HEK293 (cell line): Measurements from ENCODE around the gene ADRA2C.
A peak's percentile ranks its signal among the peaks of the same experiment; 100 is the strongest.

ENCODE experiments used
- CTCF ChIA-PET: fragments of 350-600 bp; formaldehyde crosslinking; extraction: SDS; loops from one replicate; lab custom pipeline; 2021; ENCODE audit warnings: antibody characterized with exemption; lab: Yijun Ruan, JAX
- POLR2A ChIA-PET: fragments of 300-600 bp; formaldehyde crosslinking; extraction: SDS; loops from one replicate; lab custom pipeline; 2020; ENCODE audit warnings: antibody characterized with exemption, inconsistent platforms; lab: Yijun Ruan, JAX
- H3K27ac ChIP-seq: fragments of 200-500 bp; sonication (Bioruptor generic); 2 replicates; pipeline ENCODE4 v1.5.1; 2014; ENCODE audit warnings: low read depth, low read length, control low read depth, inconsistent platforms; ENCODE audit errors: extremely low read depth
- H3K36me3 ChIP-seq, 2 experiments: fragments of 200-500 bp in 1 of 2; sonication (Bioruptor generic) in 1 of 2; 1 replicate in 1 of 2; 2 replicates in 1 of 2; pipeline ENCODE4 v1.5.1; 2014 to 2017; ENCODE audit warnings: inconsistent platforms in 2 of 2, low read length in 2 of 2; ENCODE audit not compliant: control insufficient read depth in 2 of 2, insufficient read depth in 1 of 2
- H3K4me1 ChIP-seq: fragments of 200-500 bp; sonication (Bioruptor generic); 2 replicates; pipeline ENCODE4 v1.5.1; 2014; ENCODE audit warnings: mild to moderate bottlenecking, low read length, inconsistent platforms; ENCODE audit not compliant: control insufficient read depth, insufficient read depth
- H3K4me3 ChIP-seq: 2 replicates; pipeline ENCODE4 v1.5.1; 2011; ENCODE audit warnings: low read depth, mild to moderate bottlenecking, control low read depth, low read length, moderate library complexity
- H3K9me3 ChIP-seq: fragments of 200-500 bp; sonication (Bioruptor generic); 2 replicates; pipeline ENCODE4 v1.5.1; 2014; ENCODE audit warnings: low read depth, low read length, inconsistent platforms; ENCODE audit not compliant: control insufficient read depth, insufficient read depth
- BCL6B ChIP-seq: fragments of 450-650 bp; formaldehyde crosslinking; IDR thresholded peaks from 2 replicates; pipeline ENCODE4 v1.5.1; 2017; ENCODE audit warnings: missing biosample characterization, missing genetic modification characterization
- GLIS1 ChIP-seq: fragments of 450-650 bp; formaldehyde crosslinking; IDR thresholded peaks from 2 replicates; pipeline ENCODE4 v1.5.1; 2016; ENCODE audit warnings: missing biosample characterization, missing genetic modification characterization
- KLF17 ChIP-seq: fragments of 450-650 bp; formaldehyde crosslinking; IDR thresholded peaks from 2 replicates; pipeline ENCODE4 v1.5.1; 2016; ENCODE audit warnings: missing biosample characterization, missing genetic modification characterization
- PRDM4 ChIP-seq: fragments of 450-650 bp; formaldehyde crosslinking; IDR thresholded peaks from 2 replicates; pipeline ENCODE4 v1.5.1; 2017; ENCODE audit warnings: missing biosample characterization, missing genetic modification characterization
- REST ChIP-seq: fragments of 450-650 bp; formaldehyde crosslinking; IDR thresholded peaks from 2 replicates; pipeline ENCODE4 v1.5.1; 2016; ENCODE audit warnings: missing biosample characterization, missing genetic modification characterization
- YY1 ChIP-seq: fragments of 450-650 bp; formaldehyde crosslinking; IDR thresholded peaks from 2 replicates; pipeline ENCODE4 v1.5.1; 2018; ENCODE audit warnings: missing biosample characterization, missing genetic modification characterization
- ZNF202 ChIP-seq: fragments of 450-650 bp; formaldehyde crosslinking; IDR thresholded peaks from 2 replicates; pipeline ENCODE4 v1.5.1; 2016; ENCODE audit warnings: missing biosample characterization, missing genetic modification characterization, borderline replicate concordance
- ZNF211 ChIP-seq: fragments of 450-650 bp; formaldehyde crosslinking; IDR thresholded peaks from 2 replicates; pipeline ENCODE4 v1.5.1; 2016; ENCODE audit warnings: low read depth, missing biosample characterization, missing genetic modification characterization
- ZNF221 ChIP-seq: fragments of 450-650 bp; formaldehyde crosslinking; IDR thresholded peaks from 2 replicates; pipeline ENCODE4 v1.5.1; 2017; ENCODE audit warnings: missing biosample characterization, missing genetic modification characterization, borderline replicate concordance
- ZNF423 ChIP-seq: fragments of 450-650 bp; formaldehyde crosslinking; IDR thresholded peaks from 2 replicates; pipeline ENCODE4 v1.5.1; 2016; ENCODE audit warnings: missing biosample characterization, missing genetic modification characterization
- ZNF501 ChIP-seq: fragments of 450-650 bp; formaldehyde crosslinking; IDR thresholded peaks from 2 replicates; pipeline ENCODE4 v1.5.1; 2016; ENCODE audit warnings: missing biosample characterization, missing genetic modification characterization
- ZNF555 ChIP-seq: fragments of 450-650 bp; formaldehyde crosslinking; conservative IDR thresholded peaks from 2 replicates; pipeline ENCODE4 v1.5.1; 2017; ENCODE audit warnings: missing biosample characterization, mild to moderate bottlenecking, missing genetic modification characterization, inconsistent platforms
- ZNF610 ChIP-seq: fragments of 450-650 bp; formaldehyde crosslinking; IDR thresholded peaks from 2 replicates; pipeline ENCODE4 v1.5.1; 2016; ENCODE audit warnings: missing biosample characterization, missing genetic modification characterization, borderline replicate concordance
- ZNF776 ChIP-seq: fragments of 450-650 bp; formaldehyde crosslinking; IDR thresholded peaks from 2 replicates; pipeline ENCODE4 v1.5.0; 2017; ENCODE audit warnings: missing biosample characterization, missing genetic modification characterization, borderline replicate concordance

Gene ADRA2C

GRCh38 chr4:3812211-3812934 is 46.2 kb downstream of the ADRA2C start:
- Histone ChIP-seq H3K27ac (no peak overlapping the region), H3K4me3 (no peak overlapping the region), H3K4me1 (no peaks in the 10 kb centered on the region), H3K36me3 (no peaks in the 10 kb centered on the region), H3K9me3 (no peaks in the 10 kb centered on the region)
- peak; percentile 30; the same call in 1 of the 2 replicates for TF ChIP-seq GLIS1
- no peak for TF ChIP-seq ZNF776
- POLR2A ChIA-PET: no interaction called here
- CTCF ChIA-PET: no interaction called here

- H3K4me1 ChIP-seq: no peaks in the 10 kb centered on the region
- no peak overlapping the region for H3K27ac ChIP-seq
- TF ChIP-seq KLF17 (tag by site-specific recombination) (no peak), ZNF610 (tag by site-specific recombination) (no peak), ZNF221 (tag by site-specific recombination) (no peak), REST (tag by site-specific recombination) (no peak), BCL6B (no peak), ZNF555 (tag by site-specific recombination) (no peak), YY1 (no peak), ZNF501 (tag by site-specific recombination) (no peak), ZNF423 (tag by site-specific recombination) (no peak), PRDM4 (tag by site-specific recombination) (no peak), ZNF211 (tag by site-specific recombination) (no peak), ZNF202 (tag by site-specific recombination) (no peak)
- H3K4me3 ChIP-seq: no peak overlapping the region
- ChIA-PET POLR2A (no interaction called here), CTCF (interaction anchor here (0.6 to 1.0 kb wide), 2 partner anchors 29 to 332 kb away, joined by 3 to 4 read pairs; no protein-coding TSS in a partner anchor)
- no peaks in the 10 kb centered on the region for H3K36me3 ChIP-seq
- H3K9me3 ChIP-seq: no peaks in the 10 kb centered on the region
Measured at GRCh38 chr4:3813151-3814052, 47.2 kb downstream of the ADRA2C start.
